HG03103 (cell line): ENCODE results near the gene KLF12.

Source experiments
- ATAC-seq: cut with Tn5 transposase; IDR thresholded peaks from one replicate; pipeline ENCODE4 v1.9.1; 2021; ENCODE audit warnings: low read depth; ENCODE audit not compliant: unreplicated experiment

Gene KLF12

DNA sequence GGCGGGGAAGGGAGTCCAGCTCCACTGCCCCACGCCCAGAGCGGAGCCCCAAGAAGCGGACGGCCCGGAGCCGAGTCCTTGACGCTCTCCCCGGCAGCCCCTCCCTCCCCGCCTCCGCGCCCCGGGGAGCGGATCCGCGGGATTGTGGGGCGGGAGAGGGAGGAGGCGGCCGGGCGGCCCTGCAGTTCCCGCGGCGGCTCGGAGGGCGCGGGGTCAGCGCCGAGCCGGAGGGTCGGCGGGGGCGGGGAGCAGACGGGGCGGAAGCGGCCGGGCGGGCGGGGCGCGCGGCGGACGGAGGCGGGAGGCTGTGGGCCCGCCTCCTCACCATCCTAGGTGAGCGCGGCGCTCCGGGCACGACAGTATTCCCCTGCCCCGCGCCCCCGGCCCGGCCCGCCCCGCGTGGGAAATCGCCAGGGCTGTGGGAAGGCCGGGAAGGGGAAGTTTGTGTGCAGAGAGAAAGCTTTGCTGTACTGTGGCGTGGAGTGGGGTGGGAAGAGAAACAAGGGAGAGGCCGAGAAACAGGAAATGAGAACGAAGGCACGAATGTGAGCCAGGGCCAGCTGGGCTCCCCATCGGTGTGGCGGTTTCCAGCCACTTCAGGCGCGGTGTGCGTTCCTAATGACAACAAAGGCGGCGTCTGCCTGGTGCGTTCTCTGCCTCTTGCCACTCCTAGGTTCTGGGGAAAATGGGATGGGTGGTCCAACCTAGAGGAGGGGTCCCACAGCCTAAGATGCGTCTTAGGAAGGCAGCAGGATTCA is 1.3 kb upstream of the KLF12 start:
- peak; percentile 42 for ATAC-seq

DNA sequence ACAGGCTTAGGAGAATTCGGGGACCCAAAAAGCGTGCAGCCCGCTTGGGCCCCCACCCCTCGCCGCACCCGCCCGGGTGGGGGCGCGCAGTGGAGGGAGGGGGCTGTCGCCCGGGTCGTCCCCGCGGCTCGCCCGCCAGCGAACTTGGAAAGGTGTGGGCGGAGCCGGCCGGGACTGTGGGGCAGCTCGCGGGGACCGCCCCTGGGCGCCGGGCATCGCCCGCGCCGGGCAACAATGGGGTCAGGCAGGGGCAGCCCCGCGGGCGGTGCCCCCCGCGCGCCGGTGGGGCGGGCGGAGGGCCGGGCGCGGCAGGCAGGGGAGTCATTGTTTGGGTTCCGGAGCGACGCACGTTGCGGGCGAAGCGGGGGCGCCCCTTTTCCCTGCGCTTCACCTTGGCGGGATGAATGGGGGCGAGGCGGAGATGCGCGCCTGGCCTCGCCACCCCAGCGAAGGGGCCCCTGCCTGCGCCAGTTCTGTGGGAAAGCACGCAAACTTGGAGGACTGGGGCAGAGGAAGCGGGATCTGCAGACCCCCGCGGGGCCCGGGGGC is 647 bp upstream of the KLF12 start:
- ATAC-seq = peak; percentile 13

DNA sequence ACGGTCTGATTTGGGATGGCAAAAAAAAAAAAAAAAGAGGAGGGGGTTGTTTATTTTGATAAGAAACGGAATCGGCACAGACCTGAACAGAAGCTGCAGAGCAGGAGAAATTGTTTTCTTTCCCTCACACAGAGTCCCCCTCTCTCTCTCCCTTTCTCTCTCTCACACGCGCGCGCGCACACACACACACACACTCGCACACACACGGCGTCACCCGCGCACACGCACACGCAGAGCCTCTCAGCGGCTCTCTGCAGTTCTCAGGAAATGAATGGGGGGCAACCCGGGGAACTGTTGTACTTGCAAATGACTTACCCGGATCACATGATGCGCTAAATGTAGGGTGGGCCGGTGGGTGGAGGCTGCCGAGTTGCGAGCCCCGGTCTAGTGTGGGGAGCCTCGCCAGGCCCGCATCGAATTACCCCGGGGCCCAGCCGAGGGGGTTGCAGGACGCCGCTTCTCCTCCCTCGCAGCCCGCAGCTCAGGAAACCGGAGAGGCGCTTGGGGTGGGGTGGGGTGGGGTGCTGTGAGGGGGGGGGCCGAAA is 475 bp downstream of the KLF12 start:
- peak; percentile 33 for ATAC-seq

DNA sequence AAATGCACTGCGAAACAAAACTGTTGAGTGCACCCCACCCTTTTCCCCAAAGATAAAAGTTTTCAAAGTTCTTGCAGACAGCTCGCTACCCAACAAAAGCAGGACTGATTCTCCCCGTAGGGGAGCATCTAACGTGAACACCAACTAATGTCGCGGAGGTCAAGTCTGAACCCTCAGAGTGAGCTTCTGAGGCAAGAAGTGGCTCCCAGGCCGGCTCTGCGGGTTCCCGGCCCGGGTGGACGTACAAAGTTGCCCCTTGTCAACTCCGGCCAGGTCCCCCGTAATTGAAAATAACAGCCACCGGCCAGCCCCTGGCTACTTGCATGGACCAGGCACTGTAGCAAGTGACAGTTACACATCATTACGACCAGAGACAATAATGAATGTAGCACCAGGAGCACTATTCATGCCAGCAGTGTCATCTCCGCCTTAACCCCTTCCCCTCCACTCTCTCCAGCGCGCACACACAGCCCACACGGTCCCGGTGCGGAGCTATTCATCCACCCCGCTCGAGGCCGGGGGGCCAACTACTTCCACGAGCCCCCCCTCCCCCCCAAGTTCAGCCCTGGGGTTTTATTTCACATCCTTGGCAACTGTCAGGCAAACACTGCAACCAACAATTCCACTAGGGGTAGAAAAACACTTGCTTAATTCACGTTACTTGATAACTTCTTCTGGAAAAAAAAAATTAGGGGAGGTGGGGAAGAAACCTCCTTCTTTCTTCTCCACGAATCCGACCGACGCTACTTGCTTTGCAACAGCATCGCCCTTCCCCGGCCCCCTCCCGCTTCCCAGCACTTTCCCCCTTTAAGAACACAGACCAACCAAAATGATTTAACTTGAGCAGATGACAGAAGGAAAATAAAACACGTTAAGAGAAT is 1.2 kb downstream of the KLF12 start:
- no peak for ATAC-seq

DNA sequence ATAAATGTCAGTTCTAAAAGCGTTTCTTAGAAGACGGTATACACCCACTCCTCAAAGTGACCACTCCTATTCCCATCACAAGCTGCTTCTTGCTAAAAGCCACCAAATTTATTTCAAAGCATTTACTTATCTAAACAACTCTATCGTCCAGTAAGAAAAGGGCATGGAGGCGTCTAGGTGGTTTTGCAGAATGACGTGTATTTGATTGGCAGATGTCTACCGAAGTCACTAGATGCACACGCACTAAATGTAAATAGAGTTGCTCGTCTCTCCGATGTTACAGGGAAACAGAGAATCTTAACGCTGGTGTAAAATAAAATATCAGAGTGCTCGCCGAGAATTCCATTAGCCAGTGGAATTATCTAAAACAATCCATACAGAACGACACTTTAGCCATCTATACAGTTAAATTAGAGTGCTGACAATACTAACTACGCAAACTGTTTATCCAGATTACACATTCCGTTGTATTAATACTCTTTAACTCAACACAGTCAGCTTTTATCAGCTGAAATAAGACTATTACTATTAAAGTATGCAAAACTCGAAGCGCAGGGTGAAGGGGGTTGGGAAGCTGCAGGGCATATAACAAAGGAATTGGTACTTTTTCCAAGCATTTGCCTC is 1.9 kb downstream of the KLF12 start:
- ATAC-seq = no peak

DNA sequence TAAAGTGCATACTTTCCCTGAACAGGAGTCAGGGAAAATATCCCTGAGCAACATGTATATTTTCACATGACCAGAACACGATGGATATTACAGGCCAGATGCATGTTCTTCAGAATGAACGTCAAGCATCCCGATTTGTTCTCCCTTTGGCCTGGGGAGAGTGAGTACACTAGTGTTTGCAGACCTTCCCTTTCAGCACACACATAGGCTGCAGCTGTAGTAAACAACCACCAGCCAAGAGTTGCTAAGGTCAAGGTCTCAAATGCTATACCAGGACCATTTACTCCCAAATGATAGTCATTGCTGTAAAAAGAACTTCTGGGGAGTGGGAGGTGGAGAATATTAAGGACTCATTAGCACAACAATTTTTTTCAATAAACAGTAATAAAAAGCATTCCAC is 3.0 kb downstream of the KLF12 start:
- ATAC-seq = no peak

DNA sequence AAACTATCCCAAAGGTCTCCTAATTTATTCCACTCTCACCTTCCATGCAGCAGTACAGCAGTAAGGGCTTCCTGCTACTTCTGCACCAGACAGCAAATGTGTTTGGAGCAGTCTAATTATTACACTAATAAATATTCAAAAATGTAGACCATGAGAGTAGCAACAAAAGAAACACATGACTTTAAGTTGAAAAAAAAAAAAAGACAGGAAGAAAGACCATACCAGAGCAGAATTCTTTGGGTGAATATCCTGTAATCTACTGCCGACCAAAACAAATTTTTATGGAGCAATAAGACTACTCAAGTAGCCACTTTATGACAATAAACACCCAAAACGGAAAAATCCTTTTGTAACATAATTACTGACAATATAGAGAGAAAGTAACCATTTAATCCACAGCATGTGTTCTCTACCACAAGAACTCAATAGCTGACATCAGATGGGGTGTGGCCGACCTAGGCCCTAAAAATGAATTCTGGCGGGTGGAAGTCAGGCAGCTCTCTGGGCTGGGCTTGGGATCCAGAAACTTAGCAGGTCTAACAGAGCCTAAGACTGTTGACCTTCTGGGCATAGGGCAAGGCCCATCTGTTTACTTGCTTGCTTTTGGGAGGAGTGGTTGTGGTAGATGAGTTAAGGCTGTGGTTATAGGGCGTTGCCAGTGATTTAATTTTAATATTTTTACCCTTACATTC is 4.6 kb downstream of the KLF12 start:
- no peak for ATAC-seq

DNA sequence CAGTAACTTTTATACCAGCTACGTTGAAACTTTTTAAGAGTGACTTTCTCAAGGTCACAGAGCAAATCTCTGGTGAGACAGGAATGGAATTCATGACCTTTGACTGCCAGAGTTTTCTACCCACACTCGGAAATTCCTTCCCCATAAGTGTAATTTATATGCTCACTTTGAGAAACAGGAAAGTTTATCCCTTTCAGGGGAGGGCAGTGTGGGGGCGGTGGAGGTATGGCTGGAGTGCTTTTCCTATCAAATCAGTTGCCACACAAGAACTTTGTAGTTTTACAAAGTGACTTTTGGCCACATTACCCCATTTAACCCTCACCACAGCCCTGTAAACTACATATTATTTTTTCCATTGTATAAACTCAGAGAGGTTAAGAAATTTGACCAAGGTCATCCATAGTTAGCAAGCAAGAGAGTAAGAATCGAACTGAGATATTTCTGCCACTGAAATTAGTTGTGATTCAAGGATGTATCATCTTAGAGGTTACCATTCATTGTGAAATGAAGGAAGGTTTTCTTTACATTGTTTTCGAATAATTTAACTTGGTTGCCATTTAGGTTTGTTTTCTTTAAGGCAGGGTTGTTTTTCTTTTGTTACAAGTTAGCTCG is 5.9 kb downstream of the KLF12 start:
- ATAC-seq = no peak

DNA sequence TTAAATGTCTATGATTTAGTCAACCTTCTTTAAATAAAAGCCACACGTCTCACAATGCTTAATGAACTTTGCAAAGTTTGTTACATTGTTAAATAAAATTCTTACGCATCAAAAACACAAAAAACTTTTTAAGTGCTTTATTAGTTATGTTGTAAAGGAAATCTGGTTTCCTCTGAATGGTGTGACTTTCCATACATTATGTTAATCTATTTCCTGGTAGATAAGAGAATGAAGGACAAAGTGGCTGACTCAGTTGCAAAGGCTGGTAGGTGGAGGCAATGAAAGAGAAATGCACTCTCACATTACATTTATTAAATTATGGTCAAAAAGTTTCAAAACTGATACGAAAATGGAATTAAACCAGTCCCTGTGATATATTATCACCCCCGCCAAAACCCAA is 15.9 kb downstream of the KLF12 start:
- no peak for ATAC-seq

DNA sequence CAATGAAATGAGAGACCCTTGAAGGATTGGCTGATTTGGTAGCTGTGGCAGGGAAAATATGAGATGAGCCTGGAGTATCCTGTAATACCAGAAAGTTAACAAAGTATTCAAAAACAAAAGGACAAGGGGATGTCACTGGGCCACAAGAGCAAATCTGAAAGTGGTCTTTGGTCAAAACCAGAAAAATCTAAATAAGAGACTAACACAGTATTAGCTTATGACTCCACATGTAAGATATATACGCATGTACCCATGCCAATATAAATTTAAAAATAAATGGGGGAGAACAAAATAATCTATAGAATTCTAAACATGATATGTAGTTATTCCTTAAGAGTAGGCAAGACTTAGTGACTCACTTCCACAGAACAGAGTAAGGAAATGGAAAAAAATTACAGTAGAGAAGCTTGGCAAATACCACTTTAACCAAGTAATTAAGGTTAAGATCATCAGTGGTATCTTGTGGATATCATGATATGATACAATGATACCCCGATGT is 16.9 kb downstream of the KLF12 start:
- ATAC-seq = no peak

DNA sequence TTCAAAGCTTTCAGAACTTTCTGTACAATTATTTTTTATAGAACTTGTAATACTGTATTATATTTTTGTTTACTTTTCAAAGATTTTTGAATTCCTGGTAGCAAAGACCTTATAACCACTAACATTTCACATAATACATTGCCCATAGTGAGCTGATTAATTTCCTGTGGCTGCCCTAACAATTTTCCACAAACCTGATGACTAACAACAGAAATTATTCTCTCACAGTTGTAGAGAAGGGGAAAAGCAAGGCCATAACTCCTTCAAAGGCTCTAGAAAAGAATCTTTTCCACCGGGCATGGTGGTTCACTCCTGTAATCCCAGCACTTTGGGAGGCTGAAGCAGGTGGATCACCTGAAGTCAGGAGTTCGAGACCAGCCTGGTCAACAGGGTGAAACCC is 19.1 kb downstream of the KLF12 start:
- no peak for ATAC-seq

DNA sequence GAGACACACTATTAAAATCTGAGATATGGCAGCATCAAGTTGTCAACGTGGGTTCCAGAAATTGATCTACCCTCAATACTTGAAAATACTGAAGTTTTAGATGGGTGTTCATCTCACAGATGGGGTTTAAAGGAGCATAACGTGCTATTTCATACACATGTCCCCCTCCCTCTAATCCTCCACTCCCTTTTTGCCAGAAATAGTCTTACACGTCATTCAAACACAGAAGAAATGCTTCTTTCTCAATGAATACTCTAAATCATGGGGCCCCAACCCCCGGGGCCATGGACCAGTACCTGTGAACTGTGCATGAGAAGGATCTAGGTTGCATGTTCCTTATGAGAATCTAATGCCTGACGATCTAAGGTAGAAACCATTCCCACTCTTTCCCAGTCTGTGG is 19.6 kb downstream of the KLF12 start:
- no peak for ATAC-seq

DNA sequence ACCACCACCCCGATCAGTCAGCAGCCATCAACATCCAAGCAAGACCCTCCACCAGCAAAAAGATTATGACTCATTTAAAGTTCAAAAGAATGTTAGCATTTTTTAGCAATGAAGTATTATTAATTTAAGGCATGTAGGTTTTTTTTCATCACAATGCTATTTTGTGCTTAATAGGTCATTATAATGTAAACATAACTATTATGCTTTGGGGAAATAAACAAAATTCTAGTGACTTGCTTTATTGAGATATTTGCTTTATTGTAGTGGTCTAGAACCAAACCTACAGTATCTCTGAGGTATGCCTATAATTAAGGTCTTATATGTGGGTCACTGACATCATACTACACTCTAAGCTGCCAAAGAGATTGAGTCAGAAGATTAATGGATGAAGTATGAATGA is 20.0 kb downstream of the KLF12 start:
- no peak for ATAC-seq

DNA sequence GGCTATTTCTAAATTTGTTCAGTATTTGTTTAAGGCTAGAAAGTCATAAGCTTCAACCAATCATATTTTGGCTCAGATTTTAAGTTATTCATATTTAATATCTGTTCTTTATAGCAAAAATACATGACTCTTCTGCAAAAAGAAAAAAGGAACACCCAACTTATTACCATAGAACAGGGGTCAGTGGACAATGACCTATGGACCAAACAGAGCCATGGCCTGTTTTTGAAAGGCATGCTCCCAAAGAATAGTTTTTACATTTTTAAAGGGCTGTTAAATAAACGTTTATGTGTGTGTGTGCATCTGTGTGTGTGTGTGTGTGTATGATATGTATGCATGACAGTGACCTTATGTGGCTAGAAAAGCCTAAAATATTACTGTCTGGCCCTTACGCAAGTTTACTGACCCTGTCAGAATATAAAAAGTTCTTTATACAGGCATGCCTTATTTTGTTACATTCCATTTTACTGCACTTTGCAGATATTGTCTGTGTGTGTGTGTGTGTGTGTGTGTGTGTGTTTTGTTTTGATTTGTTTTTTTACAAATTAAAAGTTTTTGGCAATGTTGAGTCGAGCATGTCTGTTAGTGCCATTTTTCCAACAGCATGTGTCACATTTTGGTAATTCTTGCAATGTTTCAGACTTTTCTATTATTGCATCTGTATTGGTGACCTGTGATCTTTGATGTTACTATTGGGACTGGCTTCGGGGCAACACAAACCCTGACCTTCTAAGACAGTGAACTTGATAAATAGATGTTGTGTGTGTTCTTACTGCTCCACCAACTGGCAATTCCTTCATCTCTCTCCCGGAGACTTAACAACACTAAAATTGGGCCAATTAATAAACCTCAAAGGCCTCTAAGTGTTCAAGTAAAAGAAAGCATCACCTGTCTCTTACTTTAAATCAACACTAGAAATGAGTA is 22.0 kb downstream of the KLF12 start:
- no peak for ATAC-seq

DNA sequence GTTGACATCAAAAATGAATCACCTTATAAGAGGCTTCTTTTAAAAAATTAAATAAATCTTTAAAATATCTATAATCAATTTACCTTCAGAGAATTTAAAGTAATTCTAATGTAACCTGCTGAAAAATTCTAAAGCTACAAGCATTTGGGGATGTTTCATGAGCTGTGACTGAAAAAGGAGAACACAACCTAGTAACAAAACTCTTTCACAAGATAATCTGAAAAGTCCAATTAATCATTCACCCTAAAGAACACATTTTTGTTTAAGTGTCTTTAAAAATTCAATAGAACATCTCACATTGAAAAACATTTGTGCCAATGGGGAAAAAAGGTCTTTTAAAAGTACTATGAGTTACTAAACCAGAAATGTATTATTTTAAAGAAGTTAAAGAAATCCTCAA is 22.8 kb downstream of the KLF12 start:
- ATAC-seq = no peak

DNA sequence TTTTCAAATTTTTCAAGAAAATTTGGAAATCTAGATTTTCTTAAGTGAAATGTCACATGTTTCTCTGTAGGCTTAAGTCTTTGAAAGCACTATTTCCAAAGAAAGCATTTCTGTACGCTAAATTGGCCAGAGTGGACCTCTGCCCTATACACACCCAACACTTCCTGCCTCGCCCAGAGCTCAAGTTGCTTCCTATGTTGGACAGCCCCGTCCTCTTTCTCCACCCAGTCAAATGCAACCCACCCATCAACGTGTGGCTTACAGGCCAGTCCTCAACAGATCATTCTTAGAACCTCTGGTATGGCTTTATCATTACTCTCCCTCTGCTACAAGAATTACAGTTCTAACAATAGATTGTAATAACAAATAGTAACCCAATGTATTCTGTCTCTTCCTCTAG is 24.2 kb downstream of the KLF12 start:
- ATAC-seq = no peak

DNA sequence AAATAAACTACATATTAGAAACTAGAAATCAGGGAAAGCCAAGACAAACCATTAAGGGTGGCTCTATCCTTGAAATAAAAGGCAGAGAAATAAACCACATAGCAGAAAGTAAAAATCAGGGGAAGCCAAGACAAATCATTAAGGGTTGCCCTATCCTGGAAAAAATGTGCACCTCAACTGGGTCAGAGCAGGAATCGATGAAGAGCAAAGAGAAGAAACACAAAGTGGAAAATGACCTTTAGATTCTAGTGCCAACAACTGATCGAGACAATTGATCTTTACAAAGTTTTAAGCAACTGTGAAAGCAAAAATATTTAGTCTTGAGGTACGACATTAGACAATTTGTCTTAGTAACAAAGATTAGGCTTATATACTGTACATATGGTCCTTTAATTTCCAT is 26.6 kb downstream of the KLF12 start:
- ATAC-seq = no peak

DNA sequence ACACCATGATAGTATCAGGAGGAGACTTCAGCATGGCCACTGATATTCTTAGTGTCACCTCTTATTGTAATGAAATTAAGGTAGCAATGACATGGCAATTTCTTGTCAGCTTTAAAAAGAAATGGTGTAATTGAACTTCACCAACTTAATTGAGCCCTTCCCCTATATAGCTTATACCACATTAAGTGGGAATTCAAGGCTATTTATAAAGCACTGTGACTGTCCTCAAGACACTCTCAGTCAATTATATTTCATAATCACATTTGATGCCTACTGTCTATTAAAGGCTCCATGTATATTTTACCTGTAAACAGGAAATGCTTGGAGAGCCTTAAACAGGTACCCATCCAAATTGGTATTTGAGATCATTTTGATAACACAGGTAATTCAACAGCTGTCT is 28.3 kb downstream of the KLF12 start:
- no peak for ATAC-seq
